Measurements from ENCODE around the gene WRAP53.

Gene WRAP53

DNA sequence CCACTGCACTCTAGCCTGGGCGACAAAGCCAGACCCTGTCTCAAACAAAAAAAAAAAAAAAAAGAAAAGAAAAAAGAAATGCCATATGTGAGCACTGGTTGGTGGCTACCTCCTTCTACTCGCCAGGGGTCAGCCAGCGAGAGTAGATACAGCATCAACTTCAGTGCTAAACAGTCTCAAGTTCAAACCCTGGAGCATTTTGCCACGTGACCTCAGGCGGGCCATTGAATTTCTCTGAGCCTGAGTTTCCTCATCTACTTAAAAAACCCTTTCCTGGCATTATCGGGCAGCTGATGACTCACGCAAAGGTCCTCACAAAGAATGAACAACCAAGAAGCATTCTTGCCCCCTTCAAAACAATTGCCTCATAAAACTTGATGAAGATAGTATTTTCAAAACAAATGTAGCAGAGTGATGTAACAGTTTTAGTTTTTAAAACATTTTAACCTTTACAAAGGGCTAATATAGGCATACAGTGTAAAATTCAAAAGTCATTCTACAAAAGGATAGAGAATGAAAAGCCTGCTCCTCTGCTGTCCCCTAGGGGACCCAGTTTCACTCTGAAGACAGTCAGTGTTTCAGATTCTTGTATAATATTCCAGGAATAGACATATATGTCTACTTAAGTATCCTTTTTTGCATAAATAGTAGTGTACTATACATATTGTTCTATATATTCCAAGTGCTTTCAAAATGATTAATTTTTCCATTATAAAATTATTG is 57.6 kb downstream of the WRAP53 start:
- in situ Hi-C loops (cut with HindIII; ENCODE audit: low pct_unique_long_range_greater_than_20kb, low sequenced_read_pairs) = no loop called here
- DNase-seq (ENCODE audit: low read depth in 1 of 2, low spot score in 1 of 2) = no peak
- TF ChIP-seq JUND (IDR thresholded peaks at IDR 0.05; ENCODE audit: low read depth) = no peak

DNA sequence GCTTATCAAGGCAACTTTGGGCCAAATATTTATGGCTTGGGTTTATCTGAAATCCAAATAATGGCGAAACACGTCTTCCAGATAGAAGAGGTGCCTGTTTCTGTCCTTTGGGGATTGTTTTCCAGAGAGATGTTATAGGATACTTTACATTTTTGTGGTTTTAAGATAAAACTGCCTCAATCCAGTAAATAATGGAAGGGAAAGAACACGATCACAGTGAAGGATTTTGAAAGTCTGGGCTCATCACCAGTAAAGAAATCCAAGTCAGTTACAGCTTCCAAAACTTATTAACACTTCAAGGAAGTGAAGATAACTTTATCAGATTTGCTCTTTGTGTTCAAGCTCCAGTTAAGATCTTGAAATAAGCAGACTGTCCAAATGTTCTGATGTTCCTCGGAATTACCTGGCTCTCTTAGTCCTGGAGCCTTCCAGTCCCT is 59.4 kb downstream of the WRAP53 start:
- no peak for TF ChIP-seq JUND (IDR thresholded peaks at IDR 0.05; ENCODE audit: low read depth)
- in situ Hi-C loops (cut with HindIII; ENCODE audit: low pct_unique_long_range_greater_than_20kb, low sequenced_read_pairs) = no loop called here
- DNase-seq (ENCODE audit: low read depth in 1 of 2, low spot score in 1 of 2) = no peak

DNA sequence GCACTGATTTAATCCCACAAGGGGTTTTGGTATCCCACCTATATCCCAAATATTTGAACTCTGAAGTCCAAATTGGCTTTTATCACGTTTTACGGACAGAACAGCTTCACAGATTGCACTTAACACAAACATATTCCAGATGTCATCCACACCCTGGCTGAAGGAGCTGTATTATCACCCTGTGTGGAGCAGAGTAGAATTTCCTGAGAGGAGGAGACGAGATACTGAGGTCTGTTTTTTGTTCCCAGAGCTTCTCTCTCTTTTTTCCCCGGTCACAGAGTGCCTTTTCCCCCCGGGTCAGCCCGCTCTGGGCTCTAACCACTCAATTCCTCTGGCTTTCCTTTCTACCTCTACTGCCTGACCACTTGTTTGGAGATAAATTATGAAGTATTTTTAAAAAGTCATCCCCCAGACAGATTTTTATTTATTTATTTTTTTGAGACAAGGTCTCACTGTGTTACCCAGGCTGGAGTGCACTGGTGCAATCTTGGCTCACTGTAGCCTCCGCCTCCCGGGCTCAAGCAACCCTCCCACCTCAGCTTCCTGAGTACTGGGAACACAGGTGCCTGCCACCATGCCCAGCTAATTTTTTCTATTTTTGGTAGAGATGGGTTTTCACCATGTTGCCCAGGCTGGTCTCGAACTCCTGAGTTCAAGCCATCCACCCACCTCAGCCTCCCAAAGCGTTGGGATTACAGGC is 59.9 kb downstream of the WRAP53 start:
- DNase-seq (ENCODE audit: low read depth in 1 of 2, low spot score in 1 of 2) = no peak
- in situ Hi-C loops (cut with HindIII; ENCODE audit: low pct_unique_long_range_greater_than_20kb, low sequenced_read_pairs) = no loop called here
- TF ChIP-seq JUND (IDR thresholded peaks at IDR 0.05; ENCODE audit: low read depth) = no peak

GRCh38 chr17:7750321-7750821 is 62.1 kb downstream of the WRAP53 start:
- in situ Hi-C loops (cut with HindIII; ENCODE audit: low pct_unique_long_range_greater_than_20kb, low sequenced_read_pairs) = no loop called here
- DNase-seq (ENCODE audit: low read depth in 1 of 2, low spot score in 1 of 2) = no peak
- no peak for TF ChIP-seq JUND (IDR thresholded peaks at IDR 0.05; ENCODE audit: low read depth)
